K562 (cell line): ENCODE results near the gene MRPL40. TPM values are rescaled to one million over a fixed set of nuclear protein-coding genes. Genes with fewer than 3 reads are reported as not detected.

Experiments
- NFE2 ChIP-seq: IDR thresholded peaks from 2 replicates; pipeline ENCODE4 v1.6.1; 2014; ENCODE audit warnings: antibody characterized with exemption, low read depth
- POLR2AphosphoS2 ChIP-seq: IDR thresholded peaks from 2 replicates; pipeline ENCODE4 v1.6.1; 2012; ENCODE audit warnings: low read length, improper control_type of control experiment
- SIN3A ChIP-seq, 2 experiments: fragments of 150-350 bp in 1 of 2; IDR thresholded peaks; 2 replicates each; pipeline ENCODE4 v1.6.1; 2011 to 2016; ENCODE audit warnings: borderline replicate concordance in 2 of 2, low read depth in 2 of 2, low read length in 2 of 2, mild to moderate bottlenecking in 2 of 2, moderate library complexity in 2 of 2; ENCODE audit not compliant: control insufficient read depth in 1 of 2
- SRSF3 ChIP-seq: fragments of 200-400 bp; formaldehyde crosslinking; IDR thresholded peaks from 2 replicates; pipeline ENCODE4 v1.6.1; 2016; ENCODE audit warnings: mild to moderate bottlenecking, low read length, moderate library complexity; ENCODE audit not compliant: insufficient read depth
- TEAD4 ChIP-seq, 2 experiments: sonication (generic) in 1 of 2; formaldehyde crosslinking in 1 of 2; IDR thresholded peaks; 2 replicates each; pipeline versions ENCODE4 v1.6.1 to v1.8.0; 2012 to 2022; ENCODE audit warnings: borderline replicate concordance in 1 of 2, inconsistent platforms in 1 of 2, low read length in 1 of 2, mild to moderate bottlenecking in 1 of 2, missing genetic modification reagents in 1 of 2
- XRCC5 ChIP-seq: fragments of 200-400 bp; formaldehyde crosslinking; IDR thresholded peaks from 2 replicates; pipeline ENCODE4 v1.6.1; 2017; ENCODE audit warnings: low read depth, mild to moderate bottlenecking, low read length
- ZNF197 ChIP-seq: fragments of 200-800 bp; sonication (Bioruptor generic); IDR thresholded peaks from 2 replicates; pipeline ENCODE4 v1.6.1; 2016; ENCODE audit warnings: low read depth, missing genetic modification characterization, missing compliant biosample characterization
- ZNF3 ChIP-seq: fragments of 250-450 bp; sonication (Bioruptor Pico); IDR thresholded peaks from 2 replicates; pipeline ENCODE4 v1.5.0; 2021; ENCODE audit warnings: mild to moderate bottlenecking, moderate library complexity
- polyA plus RNA-seq, 8 experiments: library from polyadenylated mRNA; depleted of rRNA in 4 of 8; stranded (reverse) in 5 of 8; unstranded in 3 of 8; fragments of >200 nt; fragmentation: Nextera tagmentation in 2 of 8; fragmentation: Illumina TruSeq in 1 of 8; extraction: Ambion mirVana in 2 of 8; extraction: Trizol in 1 of 8; gene quantifications; 2 replicates each; pipeline versions ENCODE4 v1.2.1 to v1.2.3, GENCODE V29; 2011 to 2014; ENCODE audit warnings: inconsistent platforms in 1 of 8, missing spikeins in 1 of 8
- total RNA-seq, 7 experiments: library from RNA; depleted of rRNA in 6 of 7; stranded (reverse); fragments of >200 nt in 6 of 7; fragmentation: Illumina TruSeq in 2 of 7; extraction: Trizol in 2 of 7; gene quantifications; 2 replicates each; pipeline versions ENCODE4 v1.2.1 to v1.2.3, GENCODE V29; 2011 to 2021; ENCODE audit warnings: low replicate concordance in 1 of 7
- TF ChIP-seq, protein P1 (sequence below): fragments of 250-450 bp; sonication (Bioruptor Pico); IDR thresholded peaks from 2 replicates; pipeline ENCODE4 v1.8.0; 2021; ENCODE audit warnings: borderline replicate concordance, mild to moderate bottlenecking, moderate library complexity; ENCODE audit not compliant: poor library complexity, severe bottlenecking
- TF ChIP-seq, protein P2 (sequence below): fragments of 250-450 bp; sonication (Bioruptor Pico); IDR thresholded peaks from 2 replicates; pipeline ENCODE4 v1.8.0; 2022; ENCODE audit warnings: inconsistent platforms, mild to moderate bottlenecking, moderate library complexity, borderline replicate concordance
- TF ChIP-seq, protein P3 (sequence below): sonication (generic); formaldehyde crosslinking; IDR thresholded peaks from 2 replicates; pipeline ENCODE4 v1.8.0; 2022; ENCODE audit warnings: missing genetic modification reagents, mild to moderate bottlenecking, borderline replicate concordance

Gene MRPL40
- total and polyA plus RNA-seq, 9 of the 15 experiments (the other 6 are each of a cell fraction or from before 2014, with no cell fraction given): 132 to 652 (median 208) TPM

DNA sequence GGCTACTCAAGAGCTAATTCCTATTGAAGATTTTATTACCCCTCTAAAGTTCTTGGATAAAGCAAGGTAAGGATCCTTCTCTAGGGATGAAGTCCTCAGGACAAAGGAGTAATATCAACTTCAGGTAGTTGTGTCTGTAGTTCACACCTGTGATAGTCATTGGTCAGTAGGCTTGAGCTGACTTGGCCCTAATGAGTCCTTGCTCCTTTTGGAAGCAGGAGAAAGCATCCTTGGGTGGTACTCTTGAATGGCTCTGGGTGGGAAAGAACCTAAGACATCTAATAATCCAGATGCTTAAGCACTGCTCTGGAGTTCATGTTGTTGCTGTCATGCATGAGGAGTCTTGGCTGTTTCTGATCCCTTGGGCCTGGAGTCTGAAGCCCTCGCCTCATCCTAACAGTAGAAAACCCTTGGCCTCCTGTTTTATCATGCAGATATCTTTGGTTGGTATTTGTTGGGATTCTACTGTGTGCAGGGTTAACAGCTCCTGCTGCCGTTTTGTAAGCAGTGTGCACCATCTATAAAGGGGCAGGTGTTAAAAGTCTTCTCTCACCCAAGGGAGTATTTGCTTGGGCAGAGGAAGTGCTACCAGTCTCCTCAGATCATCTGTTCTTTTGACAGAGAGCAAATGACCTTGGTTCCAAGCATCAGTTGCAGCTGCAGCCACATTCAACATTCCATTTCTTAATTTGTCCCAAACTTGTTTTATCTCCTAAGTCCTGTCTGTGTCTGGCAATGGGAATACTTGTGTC lies 2.7 kb downstream of the MRPL40 start (continued):
- TF ChIP-seq, protein P1, sequence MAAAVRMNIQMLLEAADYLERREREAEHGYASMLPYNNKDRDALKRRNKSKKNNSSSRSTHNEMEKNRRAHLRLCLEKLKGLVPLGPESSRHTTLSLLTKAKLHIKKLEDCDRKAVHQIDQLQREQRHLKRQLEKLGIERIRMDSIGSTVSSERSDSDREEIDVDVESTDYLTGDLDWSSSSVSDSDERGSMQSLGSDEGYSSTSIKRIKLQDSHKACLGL (CRISPR knock-in tag): peak; percentile 7
- TF ChIP-seq, protein P2, sequence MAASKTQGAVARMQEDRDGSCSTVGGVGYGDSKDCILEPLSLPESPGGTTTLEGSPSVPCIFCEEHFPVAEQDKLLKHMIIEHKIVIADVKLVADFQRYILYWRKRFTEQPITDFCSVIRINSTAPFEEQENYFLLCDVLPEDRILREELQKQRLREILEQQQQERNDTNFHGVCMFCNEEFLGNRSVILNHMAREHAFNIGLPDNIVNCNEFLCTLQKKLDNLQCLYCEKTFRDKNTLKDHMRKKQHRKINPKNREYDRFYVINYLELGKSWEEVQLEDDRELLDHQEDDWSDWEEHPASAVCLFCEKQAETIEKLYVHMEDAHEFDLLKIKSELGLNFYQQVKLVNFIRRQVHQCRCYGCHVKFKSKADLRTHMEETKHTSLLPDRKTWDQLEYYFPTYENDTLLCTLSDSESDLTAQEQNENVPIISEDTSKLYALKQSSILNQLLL (CRISPR knock-in tag): peak; percentile 34; the same call in 1 of the 2 replicates
- TF ChIP-seq ZNF3 (CRISPR knock-in tag) (no peak), NFE2 (no peak), TEAD4 (IDR thresholded peaks at IDR 0.05; ENCODE audit: low read length) (no peak), TEAD4 (CRISPR knock-in tag; IDR thresholded peaks at IDR 0.05; ENCODE audit: borderline replicate concordance) (no peak), POLR2AphosphoS2 (peak; percentile 26; the same call in 1 of the 2 replicates), SIN3A (IDR thresholded peaks at IDR 0.05; ENCODE audit: borderline replicate concordance in 2 of 2, control insufficient read depth in 1 of 2, low read depth in 2 of 2, low read length in 2 of 2) (no peak), ZNF197 (CRISPR knock-in tag) (no peak), XRCC5 (no peak), SRSF3 (no peak)
- TF ChIP-seq, protein P3, sequence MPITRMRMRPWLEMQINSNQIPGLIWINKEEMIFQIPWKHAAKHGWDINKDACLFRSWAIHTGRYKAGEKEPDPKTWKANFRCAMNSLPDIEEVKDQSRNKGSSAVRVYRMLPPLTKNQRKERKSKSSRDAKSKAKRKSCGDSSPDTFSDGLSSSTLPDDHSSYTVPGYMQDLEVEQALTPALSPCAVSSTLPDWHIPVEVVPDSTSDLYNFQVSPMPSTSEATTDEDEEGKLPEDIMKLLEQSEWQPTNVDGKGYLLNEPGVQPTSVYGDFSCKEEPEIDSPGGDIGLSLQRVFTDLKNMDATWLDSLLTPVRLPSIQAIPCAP: no peak
